A549 treated with CpdA at 1 μM for 4 hours (cell line): ENCODE results near the gene TRPV5. TPM values are rescaled to one million over a fixed set of nuclear protein-coding genes. Genes with fewer than 3 reads are reported as not detected.

Source experiments
- total RNA-seq: library from RNA; stranded (reverse); fragments of 200-300 nt; extraction: Qiagen RNA extraction; gene quantifications from 5 replicates; pipeline ENCODE4 v1.2.3, GENCODE V29; 2022; ENCODE audit warnings: low read depth

TRPV5 gene
- total RNA-seq = not detected in 5 replicates

DNA sequence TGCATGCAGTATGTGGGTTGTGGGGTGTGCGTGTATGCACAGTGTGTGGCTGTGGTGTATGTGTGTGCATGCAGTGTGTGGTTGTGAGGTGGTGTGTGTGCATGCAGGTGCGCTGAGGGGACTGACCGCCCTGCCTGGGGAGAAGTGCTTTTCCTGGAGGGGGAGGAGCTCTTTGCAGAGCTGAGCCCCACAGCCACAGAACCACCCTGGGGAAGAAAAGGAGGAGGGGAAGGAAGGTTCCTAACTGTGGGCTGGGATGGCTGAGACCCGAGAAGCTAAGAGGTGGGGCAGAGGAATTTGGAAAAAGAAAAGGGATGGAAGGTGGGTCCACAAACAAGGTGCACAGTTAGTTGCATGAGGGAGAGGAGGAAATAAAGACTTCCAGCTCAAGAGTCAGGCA lies at the start of gene TRPV5:
TSS of gene TRPV5 (minus strand) at position 123 of the 400 bp plus-strand sequence. CDS start 287 bp downstream, outside the sequence.

GRCh38 chr7:142961973-142962926 lies 28.7 kb upstream of the TRPV5 start, which contains the start of gene KEL:
KEL (minus strand) TSS chr7:142962363; CDS start chr7:142962206, 157 bp downstream.

GRCh38 chr7:142939226-142939910 lies 5.8 kb upstream of the TRPV5 start, which contains the start of gene LLCFC1:
LLCFC1 (plus strand) TSS chr7:142939484; CDS start chr7:142939622, 138 bp downstream.

GRCh38 chr7:142885311-142886230 lies 48.0 kb downstream of the TRPV5 start, which contains the start of gene TRPV6:
TRPV6 (minus strand) TSS chr7:142885745.

Other genes starting within 250 kb of the TRPV5 start
- not detected in 5 replicates for gene PRSS1, start 184.3 kb downstream of the TRPV5 start, total RNA-seq
- not detected in 5 replicates for gene PRSS2, start 162.8 kb downstream of the TRPV5 start, total RNA-seq
- gene EPHB6, start 78.7 kb downstream of the TRPV5 start, total RNA-seq = 0.23 to 0.49 TPM (median 0.38 TPM) in 5 replicates
- gene TRPV6, start 48.0 kb downstream of the TRPV5 start, total RNA-seq = not detected in 5 replicates
- gene LLCFC1, start 5.7 kb upstream of the TRPV5 start, total RNA-seq = not detected in 5 replicates
- 1.1 TPM in 1 of 5 replicates, not detected in the others for gene KEL, start 28.6 kb upstream of the TRPV5 start, total RNA-seq
- not detected in 5 replicates for gene OR9A2, start 93.4 kb upstream of the TRPV5 start, total RNA-seq
- not detected in 5 replicates for gene OR6V1, start 118.6 kb upstream of the TRPV5 start, total RNA-seq
- gene PIP, start 198.3 kb upstream of the TRPV5 start, total RNA-seq = not detected in 5 replicates
- not detected in 5 replicates for gene TAS2R39, start 249.7 kb upstream of the TRPV5 start, total RNA-seq